ENCODE data around the gene B3GNT8.
A peak's percentile ranks its signal among the peaks of the same experiment; 100 is the strongest.
"Not testable (repeated sequence)": the region's sequence is repeated elsewhere in the genome, so short reads cannot be mapped to it uniquely, and the experiment has no call there.

Gene B3GNT8

DNA sequence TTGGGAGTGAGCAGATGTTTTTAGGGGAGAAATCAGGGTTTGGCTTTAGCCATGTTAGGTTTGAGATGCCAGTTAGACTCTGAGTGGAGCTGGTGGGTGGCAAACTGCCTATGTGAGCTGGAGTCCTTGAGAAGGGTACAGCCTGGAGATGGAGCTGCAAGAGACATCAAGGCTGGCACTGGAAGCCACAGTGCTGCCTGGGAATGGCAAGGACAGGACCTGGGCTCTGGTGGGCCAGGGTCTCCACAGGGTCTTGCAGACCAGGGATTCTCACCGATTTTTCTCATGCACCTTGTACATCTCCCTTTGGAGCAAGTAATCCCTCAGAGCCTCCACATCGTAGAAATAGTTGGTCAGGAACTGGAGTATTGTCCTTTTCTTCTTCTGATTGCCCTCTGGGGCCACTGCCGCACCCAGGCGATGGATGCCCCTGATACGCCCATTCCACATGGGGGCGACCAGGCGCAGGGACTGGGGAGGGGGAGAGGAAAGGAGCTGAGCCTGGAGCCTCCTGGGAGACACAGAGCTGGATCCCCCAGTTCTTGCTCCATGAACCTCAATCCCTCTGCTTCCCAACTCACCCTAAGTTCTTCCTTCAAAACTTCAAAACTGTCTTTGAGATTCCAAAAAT, 10.9 kb upstream of the B3GNT8 start:
- DNase-seq (ENCODE audit: low read depth in 3 of 3): no peak

DNA sequence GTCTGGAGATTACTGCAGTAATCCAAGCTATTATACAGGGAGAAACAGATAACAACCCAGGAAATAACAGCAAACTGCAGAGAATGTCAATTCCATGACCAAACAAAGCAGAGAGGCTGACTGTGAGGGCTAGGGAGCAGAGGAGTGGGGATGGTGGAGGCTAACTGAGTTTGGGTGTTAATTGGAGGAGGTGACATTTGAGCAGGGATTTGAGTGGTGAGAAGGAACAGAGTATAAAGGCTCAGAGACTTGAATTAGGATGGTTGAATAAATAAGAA, 9.4 kb upstream of the B3GNT8 start:
- no peak for DNase-seq (ENCODE audit: low read depth in 3 of 3)

- no peak for DNase-seq (ENCODE audit: low read depth in 3 of 3)
Observed at GRCh38 chr19:41435936-41436673, 8.9 kb upstream of the B3GNT8 start.

- DNase-seq (ENCODE audit: low read depth in 3 of 3): not testable (repeated sequence)
Observed at GRCh38 chr19:41435376-41435775, 8.2 kb upstream of the B3GNT8 start.

GRCh38 chr19:41434450-41434849, 7.3 kb upstream of the B3GNT8 start:
- no peak for DNase-seq (ENCODE audit: low read depth in 3 of 3)

DNA sequence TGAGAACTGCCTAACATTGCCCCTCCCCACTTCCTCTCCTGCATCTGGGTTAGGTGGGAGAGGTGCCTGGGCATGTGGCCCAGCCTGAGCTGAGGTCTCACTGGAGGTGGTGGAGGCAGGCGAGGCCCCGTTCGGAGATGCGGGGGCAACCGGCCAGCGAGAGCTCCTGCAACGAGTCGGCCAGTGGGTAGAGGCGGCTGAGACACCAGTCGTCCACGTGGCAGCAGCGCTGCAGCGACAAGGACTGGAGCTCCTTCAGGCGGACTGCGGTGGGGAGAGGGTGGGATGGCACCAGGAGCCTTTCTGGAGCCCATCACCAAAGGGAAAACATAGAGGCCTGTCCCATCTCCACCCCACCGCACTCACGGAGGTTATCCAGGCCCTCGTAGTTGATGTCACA, 6.0 kb upstream of the B3GNT8 start:
- DNase-seq (ENCODE audit: low read depth in 3 of 3): no peak

GRCh38 chr19:41431426-41432386, 4.5 kb upstream of the B3GNT8 start:
- no peak for DNase-seq (ENCODE audit: low read depth in 3 of 3)

GRCh38 chr19:41430922-41431321, 3.7 kb upstream of the B3GNT8 start:
- DNase-seq (ENCODE audit: low read depth in 3 of 3): no peak

- no peak for DNase-seq (ENCODE audit: low read depth in 3 of 3)
Observed at GRCh38 chr19:41428481-41428859, 1.3 kb upstream of the B3GNT8 start.

GRCh38 chr19:41427647-41428480, 690 bp upstream of the B3GNT8 start:
- DNase-seq (ENCODE audit: low read depth in 3 of 3): peak in 1 of 3 experiments; percentile 9

GRCh38 chr19:41426116-41426841, 895 bp downstream of the B3GNT8 start:
- DNase-seq (ENCODE audit: low read depth in 3 of 3): no peak

GRCh38 chr19:41425174-41426115, 1.7 kb downstream of the B3GNT8 start:
- no peak for DNase-seq (ENCODE audit: low read depth in 3 of 3)

DNA sequence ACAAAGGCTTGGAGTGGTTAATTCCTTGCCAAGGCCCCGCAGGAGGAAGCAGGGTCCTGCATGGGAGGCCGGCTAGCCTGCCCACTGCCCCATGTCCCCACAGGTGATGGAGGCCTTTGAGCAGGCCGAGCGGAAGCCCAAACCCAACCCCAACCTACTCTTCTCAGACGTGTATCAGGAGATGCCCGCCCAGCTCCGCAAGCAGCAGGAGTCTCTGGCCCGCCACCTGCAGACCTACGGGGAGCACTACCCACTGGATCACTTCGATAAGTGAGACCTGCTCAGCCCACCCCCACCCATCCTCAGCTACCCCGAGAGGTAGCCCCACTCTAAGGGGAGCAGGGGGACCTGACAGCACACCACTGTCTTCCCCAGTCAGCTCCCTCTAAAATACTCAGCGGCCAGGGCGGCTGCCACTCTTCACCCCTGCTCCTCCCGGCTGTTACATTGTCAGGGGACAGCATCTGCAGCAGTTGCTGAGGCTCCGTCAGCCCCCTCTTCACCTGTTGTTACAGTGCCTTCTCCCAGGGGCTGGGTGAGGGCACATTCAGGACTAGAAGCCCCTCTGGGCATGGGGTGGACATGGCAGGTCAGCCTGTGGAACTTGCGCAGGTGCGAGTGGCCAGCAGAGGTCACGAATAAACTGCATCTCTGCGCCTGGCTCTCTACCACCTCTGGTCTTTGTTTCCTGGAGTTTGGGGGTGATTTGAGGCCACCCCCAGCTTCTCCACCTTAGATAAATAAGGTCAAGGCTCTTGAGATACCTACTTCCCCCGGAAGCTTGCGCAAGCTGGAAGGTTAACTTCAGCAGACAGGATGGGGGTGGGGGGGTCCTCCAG, 2.6 kb downstream of the B3GNT8 start:
- DNase-seq (ENCODE audit: low read depth in 3 of 3): no peak

GRCh38 chr19:41422955-41423354, 4.2 kb downstream of the B3GNT8 start:
- DNase-seq (ENCODE audit: low read depth in 3 of 3): no peak

- DNase-seq (ENCODE audit: low read depth in 3 of 3): no peak
Observed at GRCh38 chr19:41422456-41422855, 4.7 kb downstream of the B3GNT8 start.

GRCh38 chr19:41421973-41422372, 5.2 kb downstream of the B3GNT8 start:
- no peak for DNase-seq (ENCODE audit: low read depth in 3 of 3)

DNA sequence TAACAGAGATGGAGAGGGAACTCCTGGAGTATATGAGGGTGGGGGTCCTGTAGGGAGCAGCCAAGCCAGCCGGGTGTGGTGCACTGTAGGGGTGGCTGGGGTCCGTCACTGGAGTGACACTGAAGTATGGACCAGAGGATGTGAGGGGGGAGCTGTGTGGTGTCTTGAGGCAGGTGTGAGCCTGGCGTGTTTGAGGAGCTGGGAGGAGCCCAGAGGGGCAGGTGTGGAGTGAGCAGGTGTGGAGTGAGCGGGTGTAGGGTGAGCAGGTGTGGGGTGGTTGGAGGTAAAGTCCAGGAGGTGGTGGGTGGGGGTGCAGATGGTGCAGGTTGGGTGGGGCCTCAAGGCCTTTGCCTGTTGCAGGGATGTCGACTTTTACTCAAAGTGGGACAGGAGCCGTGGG, 5.9 kb downstream of the B3GNT8 start:
- DNase-seq (ENCODE audit: low read depth in 3 of 3): no peak

DNA sequence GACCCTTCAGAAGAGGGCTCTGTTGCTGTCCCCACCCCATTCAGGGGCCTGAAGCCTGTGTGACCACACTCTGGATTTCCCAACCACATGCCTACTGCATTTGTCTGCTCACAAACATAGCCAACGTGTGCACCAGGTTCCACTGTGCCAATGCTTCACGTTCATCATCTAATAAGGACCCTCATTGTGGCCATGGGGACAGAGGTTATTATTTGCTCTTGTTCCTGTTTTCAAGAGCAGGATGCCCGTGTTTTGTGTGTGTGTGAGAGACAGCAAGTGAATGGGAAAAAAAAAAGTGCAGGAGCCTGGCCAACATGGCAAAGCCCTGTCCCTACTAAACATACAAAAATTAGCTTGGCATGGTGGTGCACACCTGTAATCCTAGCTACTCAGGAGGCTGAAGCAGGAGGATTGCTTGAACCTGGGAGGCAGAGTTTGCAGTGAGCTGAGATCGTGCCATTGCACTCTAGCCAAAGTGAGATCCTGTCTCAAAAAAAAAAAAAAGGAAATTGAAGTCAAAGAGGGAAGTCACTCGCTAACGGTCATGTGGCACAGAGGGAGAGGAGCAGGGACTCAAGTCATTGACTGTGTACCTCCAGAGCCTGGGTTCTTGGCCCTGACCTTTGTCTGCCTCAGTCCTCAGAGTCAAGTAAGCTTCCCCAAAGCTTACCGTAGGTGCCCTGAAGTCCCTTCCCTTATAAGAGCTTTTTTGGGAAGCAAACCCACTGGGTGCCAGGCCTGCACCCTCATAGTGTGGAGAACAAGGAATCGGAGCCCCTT, 6.9 kb downstream of the B3GNT8 start:
- no peak for DNase-seq (ENCODE audit: low read depth in 3 of 3)
